H1 (cell line): Measurements from ENCODE around the gene TLK2. TPM values are rescaled to one million over a fixed set of nuclear protein-coding genes. Genes with fewer than 3 reads are reported as not detected.
"Not testable (repeated sequence)": the region's sequence is repeated elsewhere in the genome, so short reads cannot be mapped to it uniquely, and the experiment has no call there.

ENCODE experiments used
- CTCF ChIA-PET: fragments of 300-600 bp; sonication (Branson Sonifier 250); formaldehyde crosslinking; loops from one replicate; lab custom pipeline; 2021; ENCODE audit not compliant: partially characterized antibody; lab: Charles Lee
- POLR2A ChIA-PET: fragments of 300-600 bp; sonication (Branson Sonifier 250); formaldehyde crosslinking; loops from one replicate; lab custom pipeline; 2021; ENCODE audit warnings: inconsistent platforms; ENCODE audit not compliant: partially characterized antibody; lab: Charles Lee
- DNase-seq, 2 experiments: peaks; one replicate each; pipeline versions ENCODE4 v3.0.0 to v3.0.0-alpha.2; 2010 to 2022; ENCODE audit warnings: low spot score in 2 of 2, low read depth in 1 of 2, mixed read lengths in 1 of 2
- FAIRE-seq: peaks from 2 replicates; lab custom pipeline; 2011; peaks lifted over from hg19 to GRCh38; lab: Jason Lieb, UNC
- H2AFZ ChIP-seq: 2 replicates; pipeline ENCODE4 v1.8.1; 2012; ENCODE audit warnings: low read length, inconsistent platforms
- H2AK5ac ChIP-seq: 2 replicates; pipeline ENCODE4 v1.6.1; 2013; ENCODE audit warnings: low read depth, low read length
- H2BK120ac ChIP-seq: replicated peaks from 2 replicates; pipeline ENCODE3; 2013; ENCODE audit warnings: low read depth, low read length, inconsistent platforms
- H2BK12ac ChIP-seq: 2 replicates; pipeline ENCODE4 v1.6.1; 2013; ENCODE audit warnings: low read depth, low read length
- H2BK15ac ChIP-seq: 2 replicates; pipeline ENCODE4 v1.6.1; 2013; ENCODE audit warnings: low read length
- H2BK20ac ChIP-seq: 2 replicates; pipeline ENCODE4 v1.6.1; 2013; ENCODE audit warnings: low read length
- H2BK5ac ChIP-seq: 2 replicates; pipeline ENCODE4 v1.6.1; 2013; ENCODE audit warnings: low read depth, low read length
- H3K14ac ChIP-seq: 2 replicates; pipeline ENCODE4 v1.6.1; 2013; ENCODE audit warnings: inconsistent platforms; ENCODE audit not compliant: insufficient read length
- H3K18ac ChIP-seq: 2 replicates; pipeline ENCODE4 v1.6.1; 2013; ENCODE audit warnings: low read length; ENCODE audit errors: extremely low read depth
- H3K23ac ChIP-seq: 2 replicates; pipeline ENCODE4 v1.6.1; 2013; ENCODE audit warnings: inconsistent platforms; ENCODE audit not compliant: insufficient read length
- H3K23me2 ChIP-seq: 2 replicates; pipeline ENCODE4 v1.6.1; 2013; ENCODE audit warnings: low read depth, low read length
- H3K27ac ChIP-seq: 2 replicates; pipeline ENCODE4 v1.6.1; 2011; ENCODE audit warnings: low read depth, low read length, inconsistent platforms
- H3K27me3 ChIP-seq, 4 experiments: replicated peaks in 1 of 4; 1 replicate in 1 of 4; 2 replicates in 3 of 4; pipeline versions ENCODE4 v1.6.1 to v1.8.1; 2011 to 2013; ENCODE audit warnings: low read length in 3 of 4, mild to moderate bottlenecking in 3 of 4, inconsistent platforms in 2 of 4, mixed read lengths in 2 of 4, moderate library complexity in 1 of 4; ENCODE audit not compliant: control insufficient read depth in 3 of 4, insufficient read depth in 3 of 4; ENCODE audit errors: extremely low read depth in 1 of 4
- H3K36me3 ChIP-seq, 4 experiments: 2 replicates each; pipeline versions ENCODE4 v1.6.1 to v1.8.1; 2011 to 2013; ENCODE audit warnings: mild to moderate bottlenecking in 4 of 4, low read length in 3 of 4, moderate library complexity in 2 of 4, control low read depth in 1 of 4, inconsistent platforms in 1 of 4; ENCODE audit not compliant: insufficient read depth in 4 of 4, control insufficient read depth in 2 of 4
- H3K4ac ChIP-seq: replicated peaks from 2 replicates; pipeline ENCODE3; 2013; ENCODE audit warnings: low read length, low read depth, mixed read lengths, inconsistent platforms; ENCODE audit not compliant: insufficient read length
- H3K4me1 ChIP-seq, 4 experiments: replicated peaks in 1 of 4; 1 replicate in 1 of 4; 2 replicates in 3 of 4; pipeline versions ENCODE4 v1.6.1 to v1.8.1; 2011 to 2013; ENCODE audit warnings: low read length in 3 of 4, inconsistent platforms in 2 of 4, mixed read lengths in 1 of 4; ENCODE audit not compliant: insufficient read depth in 4 of 4, control insufficient read depth in 3 of 4
- H3K4me2 ChIP-seq, 2 experiments: 2 replicates each; pipeline versions ENCODE4 v1.6.1 to v1.8.1; 2011 to 2013; ENCODE audit warnings: low read depth in 2 of 2, low read length in 2 of 2, control low read depth in 1 of 2, inconsistent platforms in 1 of 2, mild to moderate bottlenecking in 1 of 2; ENCODE audit not compliant: insufficient read depth in 1 of 2
- H3K4me3 ChIP-seq, 4 experiments: fragments of 200-600, 300-600 bp in 1 of 4; sonication (generic), shearing (Covaris generic), sonication (Bioruptor Twin) in 1 of 4; 2 replicates each; pipeline versions ENCODE4 v1.5.1 to v1.8.1; 2011 to 2016; ENCODE audit warnings: low read length in 4 of 4, low read depth in 3 of 4, control low read depth in 2 of 4, inconsistent platforms in 2 of 4, mild to moderate bottlenecking in 2 of 4, mixed read lengths in 1 of 4, moderate library complexity in 1 of 4; ENCODE audit not compliant: insufficient read depth in 2 of 4; ENCODE audit errors: extremely low read depth in 1 of 4
- H3K56ac ChIP-seq: replicated peaks from 2 replicates; pipeline ENCODE3; 2013; ENCODE audit warnings: low read depth, mild to moderate bottlenecking, mixed read lengths, low read length, inconsistent platforms; ENCODE audit not compliant: insufficient read length
- H3K79me1 ChIP-seq: 2 replicates; pipeline ENCODE4 v1.6.1; 2013; ENCODE audit warnings: low read depth, low read length, control low read depth
- H3K79me2 ChIP-seq, 2 experiments: 2 replicates each; pipeline versions ENCODE4 v1.6.1 to v1.8.1; 2012 to 2013; ENCODE audit warnings: low read length in 2 of 2, mild to moderate bottlenecking in 2 of 2, inconsistent platforms in 1 of 2; ENCODE audit not compliant: insufficient read depth in 2 of 2, control insufficient read depth in 1 of 2
- H3K9ac ChIP-seq, 4 experiments: replicated peaks in 1 of 4; 1 replicate in 1 of 4; 2 replicates in 3 of 4; pipeline versions ENCODE4 v1.6.1 to v1.8.1; 2011 to 2013; ENCODE audit warnings: low read depth in 3 of 4, low read length in 3 of 4, control low read depth in 2 of 4, mild to moderate bottlenecking in 2 of 4, moderate library complexity in 2 of 4, inconsistent platforms in 1 of 4; ENCODE audit errors: extremely low read depth in 1 of 4
- H3K9me3 ChIP-seq, 2 experiments: 2 replicates each; pipeline versions ENCODE4 v1.6.1 to v1.8.1; 2012 to 2013; ENCODE audit warnings: mild to moderate bottlenecking in 2 of 2, moderate library complexity in 2 of 2, control low read depth in 1 of 2, inconsistent platforms in 1 of 2, low read depth in 1 of 2, low read length in 1 of 2, mixed read lengths in 1 of 2; ENCODE audit not compliant: insufficient read depth in 2 of 2
- H4K20me1 ChIP-seq, 2 experiments: replicated peaks in 1 of 2; 2 replicates each; pipeline versions ENCODE3 to v1.8.1; 2011 to 2013; ENCODE audit warnings: inconsistent platforms in 2 of 2, low read length in 2 of 2, mild to moderate bottlenecking in 1 of 2; ENCODE audit not compliant: insufficient read depth in 2 of 2, control insufficient read depth in 1 of 2
- H4K5ac ChIP-seq: 2 replicates; pipeline ENCODE4 v1.6.1; 2013; ENCODE audit warnings: low read length, low read depth, mixed read lengths, inconsistent platforms; ENCODE audit not compliant: insufficient read length
- H4K8ac ChIP-seq: 2 replicates; pipeline ENCODE4 v1.8.0; 2013; ENCODE audit warnings: mild to moderate bottlenecking, moderate library complexity, low read length, inconsistent platforms; ENCODE audit not compliant: insufficient read depth; ENCODE audit errors: extremely low read depth
- H4K91ac ChIP-seq: replicated peaks from 2 replicates; pipeline ENCODE3; 2013; ENCODE audit warnings: low read length, mixed read lengths, inconsistent platforms; ENCODE audit not compliant: insufficient read length
- WGBS, 2 experiments: shearing (Covaris generic) in 1 of 2; methylation state at CpG; one replicate each; pipeline versions ENCODE4 v1.1.6 to v1.1.7; 2013 to 2015; ENCODE audit warnings: low lambda C conversion rate in 2 of 2, mixed read lengths in 2 of 2, inconsistent platforms in 1 of 2, low coverage in 1 of 2, missing lambda C conversion rate in 1 of 2; ENCODE audit not compliant: insufficient replicate concordance in 2 of 2, insufficient coverage in 1 of 2, insufficient read length in 1 of 2; ENCODE audit errors: extremely low coverage in 1 of 2, missing lambda C conversion rate in 1 of 2; 5-methylcytosine and 5-hydroxymethylcytosine counted together
- polyA plus RNA-seq, 7 experiments: library from polyadenylated mRNA; depleted of rRNA in 3 of 7; stranded (reverse) in 5 of 7; unstranded in 2 of 7; fragments of >200 nt in 5 of 7; fragments of 200-250 nt in 2 of 7; gene quantifications; 1 replicate in 5 of 7; 2 replicates in 1 of 7; 4 replicates in 1 of 7; pipeline versions ENCODE4 v1.2.1 to v1.2.3, GENCODE V29; 2011 to 2013; ENCODE audit warnings: missing spikeins in 2 of 7, mixed read lengths in 2 of 7
- total RNA-seq: library from RNA; stranded (reverse); fragmentation: NEBNext Ultra II Directional; extraction: Animal tissue kit (Norgen Biotek cat#: 25700); gene quantifications from 2 replicates; pipeline ENCODE4 v1.2.1, GENCODE V29; 2021

Gene TLK2
- total and polyA plus RNA-seq, 2 of the 8 experiments (the other 6 are each of a cell fraction or from before 2014, with no cell fraction given): 43.1 to 59.9 TPM

- H3K9ac ChIP-seq, H3K27me3 ChIP-seq, H4K8ac ChIP-seq, H2AK5ac ChIP-seq, H2BK120ac ChIP-seq, H3K23me2 ChIP-seq, H2BK5ac ChIP-seq, POLR2A ChIA-PET, H2BK20ac ChIP-seq, H2BK15ac ChIP-seq, H3K79me2 ChIP-seq, DNase-seq, H4K91ac ChIP-seq, H3K9me3 ChIP-seq, H3K4me1 ChIP-seq, H3K27ac ChIP-seq, FAIRE-seq, H3K56ac ChIP-seq, H3K4me3 ChIP-seq, H4K20me1 ChIP-seq, H2AFZ ChIP-seq, H3K18ac ChIP-seq, H3K4ac ChIP-seq, H3K23ac ChIP-seq, H3K79me1 ChIP-seq, H3K14ac ChIP-seq, H3K4me2 ChIP-seq, H2BK12ac ChIP-seq, H4K5ac ChIP-seq: not testable (repeated sequence)
- peaks cover 0 to 30% (median 15%) of the 10 kb centered on the region in 4 experiments; a peak in 7 of 8 replicates for H3K36me3 ChIP-seq
- CTCF ChIA-PET: interaction anchor here (0.9 kb wide), 1 partner anchor 41 kb away, joined by 3 read pairs; no protein-coding TSS in a partner anchor
- 95% methylated on average over 10 of the region's 11 CpGs; no CpG with 5 or more reads in 1 of the 2 experiments for WGBS, 2 experiments
Measured at GRCh38 chr17:62591822-62592221, 113.2 kb downstream of the TLK2 start.
